HG03060 (cell line): Measurements from ENCODE around the gene UBP1.

ENCODE experiments used
- ATAC-seq: cut with Tn5 transposase; IDR thresholded peaks from one replicate; pipeline ENCODE4 v1.9.1; 2021; ENCODE audit warnings: low read depth, moderate number of reproducible peaks; ENCODE audit not compliant: unreplicated experiment

UBP1 gene

GRCh38 chr3:33392703-33393125 lies 47.5 kb downstream of the UBP1 start:
- no peak for ATAC-seq

- no peak for ATAC-seq
These were observed 48.1 kb downstream of the UBP1 start for GRCh38 chr3:33392144-33392543.

- no peak for ATAC-seq
These were observed 48.8 kb downstream of the UBP1 start for GRCh38 chr3:33391255-33391995.

GRCh38 chr3:33389908-33390307 lies 50.3 kb downstream of the UBP1 start:
- ATAC-seq, result no peak

- ATAC-seq, result no peak
These were observed 51.7 kb downstream of the UBP1 start for GRCh38 chr3:33388374-33389100.

- no peak for ATAC-seq
These were observed 53.6 kb downstream of the UBP1 start for GRCh38 chr3:33386631-33387030.

- ATAC-seq, result no peak
These were observed 54.8 kb downstream of the UBP1 start for GRCh38 chr3:33385423-33385822.

GRCh38 chr3:33383951-33384350 lies 56.3 kb downstream of the UBP1 start:
- no peak for ATAC-seq

GRCh38 chr3:33380653-33381052 lies 59.6 kb downstream of the UBP1 start:
- ATAC-seq, result no peak

- ATAC-seq, result no peak
These were observed 62.3 kb downstream of the UBP1 start for GRCh38 chr3:33377931-33378330.

GRCh38 chr3:33377489-33377888 lies 62.7 kb downstream of the UBP1 start:
- no peak for ATAC-seq

GRCh38 chr3:33373082-33373437 lies 67.1 kb downstream of the UBP1 start:
- ATAC-seq, result no peak

- no peak for ATAC-seq
These were observed 67.8 kb downstream of the UBP1 start for GRCh38 chr3:33372218-33373081.

- no peak for ATAC-seq
These were observed 75.6 kb downstream of the UBP1 start for GRCh38 chr3:33364531-33365128.

GRCh38 chr3:33364060-33364459 lies 76.1 kb downstream of the UBP1 start:
- ATAC-seq, result no peak

GRCh38 chr3:33363113-33363800 lies 76.9 kb downstream of the UBP1 start:
- ATAC-seq, result no peak

GRCh38 chr3:33360136-33360825 lies 79.9 kb downstream of the UBP1 start:
- ATAC-seq, result no peak

GRCh38 chr3:33358172-33358781 lies 81.9 kb downstream of the UBP1 start:
- ATAC-seq, result no peak

- ATAC-seq, result no peak
These were observed 84.6 kb downstream of the UBP1 start for GRCh38 chr3:33355611-33356010.
